SK-N-SH (cell line): Measurements from ENCODE around the gene IL17REL. TPM values are rescaled to one million over a fixed set of nuclear protein-coding genes. Genes with fewer than 3 reads are reported as not detected.

Experiments used
- CTCF ChIA-PET: fragments of 300-600, 350-600 bp; formaldehyde crosslinking; extraction: SDS; loops from one replicate; lab custom pipeline; 2021; lab: Yijun Ruan, JAX
- POLR2A ChIA-PET: fragments of 350-600 bp; sonication (Branson Sonifier 250); formaldehyde crosslinking; extraction: SDS; loops from one replicate; lab custom pipeline; 2020; ENCODE audit warnings: antibody characterized with exemption, inconsistent platforms; lab: Yijun Ruan, JAX
- DNase-seq: peaks from one replicate; pipeline ENCODE4 v3.0.0; 2012
- H2AFZ ChIP-seq: fragments of 200-600 bp; sonication (generic); 2 replicates; pipeline ENCODE4 v1.8.1; 2016; ENCODE audit warnings: antibody characterized with exemption, mild to moderate bottlenecking, low read depth
- H3F3A ChIP-seq: fragments of 200-600 bp; sonication (generic); replicated peaks from 2 replicates; pipeline ENCODE3; 2016; ENCODE audit warnings: antibody characterized with exemption, mild to moderate bottlenecking; ENCODE audit not compliant: insufficient read depth
- H3K27ac ChIP-seq, 2 experiments: fragments of 200-500 bp in 1 of 2; fragments of 200-600 bp in 1 of 2; sonication (Bioruptor generic) in 1 of 2; sonication (generic), shearing (Covaris generic) in 1 of 2; 2 replicates each; pipeline versions ENCODE4 v1.5.1 to v1.6.1; 2014 to 2016; ENCODE audit warnings: low read depth in 2 of 2, inconsistent platforms in 1 of 2, low read length in 1 of 2, mild to moderate bottlenecking in 1 of 2, mixed read lengths in 1 of 2
- H3K27me3 ChIP-seq: fragments of 200-600 bp; sonication (generic), shearing (Covaris generic); 2 replicates; pipeline ENCODE4 v1.6.1; 2016; ENCODE audit warnings: mixed run types; ENCODE audit not compliant: insufficient read depth
- H3K36me3 ChIP-seq, 2 experiments: fragments of 200-500 bp in 1 of 2; fragments of 200-600 bp in 1 of 2; sonication (Bioruptor generic) in 1 of 2; sonication (generic) in 1 of 2; replicated peaks in 1 of 2; 2 replicates each; pipeline versions ENCODE3 to v1.5.1; 2014 to 2016; ENCODE audit warnings: low read length in 1 of 2, mild to moderate bottlenecking in 1 of 2; ENCODE audit not compliant: insufficient read depth in 2 of 2, control insufficient read depth in 1 of 2
- H3K4me1 ChIP-seq, 2 experiments: fragments of 200-500 bp in 1 of 2; fragments of 200-600 bp in 1 of 2; sonication (Bioruptor generic) in 1 of 2; sonication (generic), shearing (Covaris generic) in 1 of 2; 2 replicates each; pipeline versions ENCODE4 v1.5.1 to v1.6.1; 2014 to 2016; ENCODE audit warnings: low read depth in 1 of 2, low read length in 1 of 2, mixed run types in 1 of 2; ENCODE audit not compliant: insufficient read depth in 2 of 2, control insufficient read depth in 1 of 2
- H3K4me2 ChIP-seq: fragments of 200-600 bp; sonication (generic), shearing (Covaris generic); 2 replicates; pipeline ENCODE4 v1.6.1; 2017; ENCODE audit warnings: mixed run types
- H3K4me3 ChIP-seq, 2 experiments: fragments of 200-500 bp in 1 of 2; fragments of 200-600 bp in 1 of 2; sonication (Bioruptor generic) in 1 of 2; sonication (generic), shearing (Covaris generic) in 1 of 2; 2 replicates each; pipeline versions ENCODE4 v1.5.1 to v1.8.1; 2014 to 2016; ENCODE audit warnings: low read depth in 2 of 2, inconsistent platforms in 1 of 2, low read length in 1 of 2, mild to moderate bottlenecking in 1 of 2, mixed read lengths in 1 of 2, moderate library complexity in 1 of 2
- H3K79me2 ChIP-seq: fragments of 200-600 bp; sonication (generic); 2 replicates; pipeline ENCODE4 v1.8.1; 2017; ENCODE audit warnings: mild to moderate bottlenecking; ENCODE audit not compliant: insufficient read depth
- H3K9ac ChIP-seq: fragments of 200-600 bp; sonication (generic); 2 replicates; pipeline ENCODE4 v1.6.1; 2017; ENCODE audit warnings: mixed run types
- H3K9me2 ChIP-seq: fragments of 200-600 bp; sonication (generic); 2 replicates; pipeline ENCODE4 v1.6.1; 2017; ENCODE audit warnings: mixed run types
- H3K9me3 ChIP-seq: fragments of 200-600 bp; sonication (generic); 2 replicates; pipeline ENCODE4 v1.6.1; 2017; ENCODE audit warnings: mixed run types, mild to moderate bottlenecking, moderate library complexity
- H4K20me1 ChIP-seq: fragments of 200-600 bp; sonication (generic); 2 replicates; pipeline ENCODE4 v1.6.1; 2017; ENCODE audit warnings: mild to moderate bottlenecking, mixed run types; ENCODE audit not compliant: insufficient read depth
- CHD2 ChIP-seq: fragments of 150-350 bp; IDR thresholded peaks from 2 replicates; pipeline ENCODE4 v1.6.1; 2018; ENCODE audit warnings: low read length; ENCODE audit not compliant: partially characterized antibody
- ELF1 ChIP-seq: IDR thresholded peaks from 2 replicates; pipeline ENCODE4 v1.4.0; 2012
- EP300 ChIP-seq, 2 experiments: IDR thresholded peaks; 2 replicates each; pipeline versions ENCODE4 v1.4.0 to v1.6.1; 2012; ENCODE audit warnings: borderline replicate concordance in 1 of 2, low read depth in 1 of 2, low read length in 1 of 2
- GABPA ChIP-seq: IDR thresholded peaks from 2 replicates; pipeline ENCODE4 v1.4.0; 2012; ENCODE audit warnings: low read depth, mild to moderate bottlenecking
- JUND ChIP-seq: IDR thresholded peaks from 2 replicates; pipeline ENCODE4 v1.4.0; 2012
- MEF2A ChIP-seq: IDR thresholded peaks from 2 replicates; pipeline ENCODE4 v1.4.0; 2012; ENCODE audit warnings: low read depth, borderline replicate concordance
- MXI1 ChIP-seq: IDR thresholded peaks from 2 replicates; pipeline ENCODE4 v1.6.1; 2012; ENCODE audit warnings: mild to moderate bottlenecking, low read depth, low read length, improper control_type of control experiment
- NFIC ChIP-seq: IDR thresholded peaks from 2 replicates; pipeline ENCODE4 v1.4.0; 2012; ENCODE audit warnings: borderline replicate concordance
- NRF1 ChIP-seq: IDR thresholded peaks from 2 replicates; pipeline ENCODE4 v1.6.1; 2012; ENCODE audit warnings: low read depth, mild to moderate bottlenecking, low read length
- RCOR1 ChIP-seq: fragments of 150-350 bp; IDR thresholded peaks from 2 replicates; pipeline ENCODE4 v1.6.1; 2017; ENCODE audit warnings: antibody characterized with exemption, low read length
- SMC3 ChIP-seq: IDR thresholded peaks from 2 replicates; pipeline ENCODE4 v1.6.1; 2012; ENCODE audit warnings: low read depth, low read length, improper control_type of control experiment
- TCF12 ChIP-seq: IDR thresholded peaks from 2 replicates; pipeline ENCODE4 v1.4.0; 2012
- TEAD4 ChIP-seq: IDR thresholded peaks from 2 replicates; pipeline ENCODE4 v1.4.0; 2012; ENCODE audit warnings: mild to moderate bottlenecking, borderline replicate concordance; ENCODE audit not compliant: insufficient read depth
- YY1 ChIP-seq: IDR thresholded peaks from 2 replicates; pipeline ENCODE4 v1.4.0; 2012; ENCODE audit warnings: low read depth, mild to moderate bottlenecking
- WGBS: methylation state at CpG from one replicate; pipeline ENCODE4 v1.1.6; 2017; ENCODE audit warnings: low lambda C conversion rate; 5-methylcytosine and 5-hydroxymethylcytosine counted together
- polyA plus RNA-seq, 3 experiments: library from polyadenylated mRNA; depleted of rRNA; stranded (reverse); fragments of >200 nt; gene quantifications; 2 replicates each; pipeline ENCODE4 v1.2.3, GENCODE V29; 2012
- TF ChIP-seq, protein P1 (sequence below): fragments of 200-600 bp; sonication (generic); IDR thresholded peaks from 2 replicates; pipeline ENCODE4 v1.6.1; 2017; ENCODE audit warnings: antibody characterized with exemption, mild to moderate bottlenecking, moderate library complexity

Gene IL17REL
- polyA plus RNA-seq, 1 of the 3 experiments (the other 2 are of a cell fraction) = not detected

DNA sequence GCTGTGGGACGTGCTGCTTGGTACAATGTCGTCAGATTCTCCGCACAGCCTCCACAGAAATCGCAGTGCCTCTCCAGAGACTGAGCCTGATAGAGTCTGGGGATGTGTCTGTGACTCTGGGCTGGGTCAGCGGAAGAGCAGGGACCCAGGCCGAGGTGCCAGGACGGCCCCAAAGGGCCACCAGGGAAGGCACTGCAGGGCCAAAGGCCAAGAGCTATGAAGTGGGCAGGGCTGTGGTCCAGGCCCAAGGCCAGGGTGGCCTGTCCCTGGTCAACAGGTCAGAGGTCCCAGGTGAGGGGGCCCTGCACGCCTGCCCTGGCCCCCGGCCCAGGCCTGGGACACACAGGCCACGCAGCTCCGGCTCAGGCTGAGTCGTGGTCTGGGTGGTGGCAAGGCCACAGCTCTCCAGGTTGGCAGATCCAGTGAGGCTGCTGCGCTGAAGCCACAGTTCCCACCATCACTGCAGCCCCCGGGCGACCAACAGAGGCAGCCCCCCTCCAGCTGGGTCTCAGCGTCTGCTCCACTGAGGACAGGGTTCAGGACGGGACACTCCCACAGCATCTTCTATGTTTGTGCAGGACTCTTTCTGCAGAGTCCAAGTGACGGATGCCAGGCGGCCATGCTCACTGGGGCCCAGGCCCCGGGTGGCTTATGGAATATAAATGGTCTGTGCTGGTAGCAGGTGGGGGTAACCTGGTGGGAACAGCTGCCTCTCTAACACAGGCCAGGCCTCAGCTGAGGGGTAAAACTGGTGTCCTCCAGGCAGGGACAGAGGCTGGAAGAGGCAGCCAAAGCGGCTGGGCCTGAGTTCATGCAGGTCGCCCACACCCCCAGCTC, 56.8 kb downstream of the IL17REL start:
- TF ChIP-seq MEF2A = no peak
- no peak for TF ChIP-seq CHD2
- TF ChIP-seq TCF12 = no peak
- TF ChIP-seq NRF1 = no peak
- TF ChIP-seq GABPA = no peak
- no peak for TF ChIP-seq SMC3
- TF ChIP-seq JUND = no peak
- Histone ChIP-seq H3K4me2 (no peak overlapping the region), H3K4me1 (peaks cover 18 to 47% of the 10 kb centered on the region in 2 experiments; a peak in 3 of 4 replicates), H3K36me3 (no peaks in the 10 kb centered on the region), H2AFZ (no peak overlapping the region), H3K9me3 (no peaks in the 10 kb centered on the region), H3F3A (no peaks in the 10 kb centered on the region), H4K20me1 (no peaks in the 10 kb centered on the region), H3K27ac (peak overlapping the region in 1 of 2 experiments; percentile 69; a peak in 1 of 4 replicates), H3K4me3 (no peak overlapping the region), H3K79me2 (no peaks in the 10 kb centered on the region), H3K27me3 (no peaks in the 10 kb centered on the region), H3K9me2 (no peaks in the 10 kb centered on the region), H3K9ac (no peak overlapping the region)
- ChIA-PET CTCF (interaction anchor here (1.3 to 1.4 kb wide), 2 partner anchors 13 to 235 kb away, joined by 3 read pairs; no protein-coding TSS in a partner anchor), POLR2A (no interaction called here)
- no peak for DNase-seq
- WGBS = 86% methylated on average over 5 of the region's 22 CpGs

DNA sequence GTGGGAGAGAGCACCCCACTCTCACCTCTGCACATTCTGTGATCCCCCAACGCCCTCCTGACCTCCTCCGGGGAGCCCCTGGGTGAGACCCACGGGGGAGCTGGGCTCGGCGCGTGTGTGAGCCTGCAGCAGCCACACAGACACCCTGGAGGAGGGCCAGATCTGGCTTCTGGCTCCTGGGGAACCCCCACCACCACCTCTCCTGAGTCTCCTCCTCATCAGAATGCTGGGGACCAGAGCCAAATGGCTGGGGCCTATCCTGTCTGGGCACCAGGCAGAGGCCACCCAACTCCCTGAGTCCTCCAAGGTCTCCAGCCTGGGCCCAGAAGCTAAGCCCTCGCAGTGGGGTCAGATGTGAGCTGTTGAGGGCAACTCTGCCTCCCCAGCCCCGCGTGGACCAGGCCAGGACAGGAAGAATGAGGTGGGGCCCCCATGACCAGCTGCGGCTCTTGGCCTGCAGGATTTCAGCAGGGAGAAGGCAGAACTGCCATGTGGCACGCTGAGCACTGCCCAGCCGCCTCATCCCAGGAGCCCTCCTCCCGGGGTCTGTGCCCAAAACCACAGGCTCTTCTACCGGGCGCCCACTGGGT, 57.5 kb downstream of the IL17REL start:
- H4K20me1 ChIP-seq = no peaks in the 10 kb centered on the region
- TF ChIP-seq MXI1 = no peak
- TF ChIP-seq, protein P1, sequence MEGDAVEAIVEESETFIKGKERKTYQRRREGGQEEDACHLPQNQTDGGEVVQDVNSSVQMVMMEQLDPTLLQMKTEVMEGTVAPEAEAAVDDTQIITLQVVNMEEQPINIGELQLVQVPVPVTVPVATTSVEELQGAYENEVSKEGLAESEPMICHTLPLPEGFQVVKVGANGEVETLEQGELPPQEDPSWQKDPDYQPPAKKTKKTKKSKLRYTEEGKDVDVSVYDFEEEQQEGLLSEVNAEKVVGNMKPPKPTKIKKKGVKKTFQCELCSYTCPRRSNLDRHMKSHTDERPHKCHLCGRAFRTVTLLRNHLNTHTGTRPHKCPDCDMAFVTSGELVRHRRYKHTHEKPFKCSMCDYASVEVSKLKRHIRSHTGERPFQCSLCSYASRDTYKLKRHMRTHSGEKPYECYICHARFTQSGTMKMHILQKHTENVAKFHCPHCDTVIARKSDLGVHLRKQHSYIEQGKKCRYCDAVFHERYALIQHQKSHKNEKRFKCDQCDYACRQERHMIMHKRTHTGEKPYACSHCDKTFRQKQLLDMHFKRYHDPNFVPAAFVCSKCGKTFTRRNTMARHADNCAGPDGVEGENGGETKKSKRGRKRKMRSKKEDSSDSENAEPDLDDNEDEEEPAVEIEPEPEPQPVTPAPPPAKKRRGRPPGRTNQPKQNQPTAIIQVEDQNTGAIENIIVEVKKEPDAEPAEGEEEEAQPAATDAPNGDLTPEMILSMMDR = no peak
- no peak for TF ChIP-seq TEAD4
- no peak for TF ChIP-seq SMC3
- no peak for TF ChIP-seq CHD2
- TF ChIP-seq EP300 (IDR thresholded peaks at IDR 0.05; ENCODE audit: borderline replicate concordance in 1 of 2, low read depth in 1 of 2, low read length in 1 of 2) = no peak
- TF ChIP-seq TCF12 = no peak
- no peak for TF ChIP-seq YY1
- no peak for TF ChIP-seq RCOR1
- no peak for TF ChIP-seq GABPA
- TF ChIP-seq JUND = no peak
- TF ChIP-seq NFIC = no peak
- TF ChIP-seq ELF1 = no peak
- no peaks in the 10 kb centered on the region for H3K9me3 ChIP-seq
- H3K79me2 ChIP-seq = no peaks in the 10 kb centered on the region
- ChIA-PET POLR2A (no interaction called here), CTCF (interaction anchor here (1.3 to 1.4 kb wide), 3 partner anchors 12 to 235 kb away, joined by 3 read pairs; no protein-coding TSS in a partner anchor)
- H3K4me1 ChIP-seq = peaks cover 18 to 47% of the 10 kb centered on the region in 2 experiments; a peak in 3 of 4 replicates
- H3F3A ChIP-seq = no peaks in the 10 kb centered on the region
- DNase-seq = no peak
- H3K27ac ChIP-seq = peak overlapping the region in 1 of 2 experiments; percentile 69; a peak in 2 of 4 replicates
- H3K27me3 ChIP-seq = no peaks in the 10 kb centered on the region
- H3K36me3 ChIP-seq = no peaks in the 10 kb centered on the region
- no peak overlapping the region for H3K4me3 ChIP-seq
- H3K9ac ChIP-seq = no peak overlapping the region
- no peak overlapping the region for H2AFZ ChIP-seq
- H3K9me2 ChIP-seq = no peaks in the 10 kb centered on the region
- 88% methylated on average over 13 of the region's 15 CpGs for WGBS
- H3K4me2 ChIP-seq = no peak overlapping the region
